SU-DHL-6 (cell line): Measurements from ENCODE around the gene MAP3K8.
A peak's percentile ranks its signal among the peaks of the same experiment; 100 is the strongest.

ENCODE experiments used
- H2AFZ ChIP-seq: fragments of 200-600 bp; sonication (generic); 2 replicates; pipeline ENCODE4 v1.6.1; 2014; ENCODE audit warnings: low read depth, mild to moderate bottlenecking, moderate library complexity, mixed read lengths, antibody characterized with exemption, low read length; ENCODE audit not compliant: severe bottlenecking
- H3F3A ChIP-seq: fragments of 200-600 bp; shearing (Covaris generic); 2 replicates; pipeline ENCODE4 v1.6.0; 2016; ENCODE audit warnings: antibody characterized with exemption, mild to moderate bottlenecking; ENCODE audit not compliant: insufficient read depth
- H3K27ac ChIP-seq: fragments of 200-600 bp; sonication (generic); 2 replicates; pipeline ENCODE4 v1.5.1; 2016; ENCODE audit warnings: low read depth, mild to moderate bottlenecking, low read length, moderate library complexity, mixed read lengths
- H3K27me3 ChIP-seq: fragments of 200-600 bp; sonication (generic), shearing (Covaris generic); 2 replicates; pipeline ENCODE4 v1.6.0; 2014; ENCODE audit warnings: mild to moderate bottlenecking, low read length
- H3K36me3 ChIP-seq: fragments of 200-600 bp; sonication (generic); 2 replicates; pipeline ENCODE4 v1.6.1; 2014; ENCODE audit warnings: mild to moderate bottlenecking, low read length, mixed read lengths
- H3K4me2 ChIP-seq: fragments of 300-600, 200-600 bp; shearing (Covaris generic), sonication (generic); 2 replicates; pipeline ENCODE4 v1.6.0; 2014; ENCODE audit warnings: low read length, low read depth, mild to moderate bottlenecking; ENCODE audit not compliant: poor library complexity, severe bottlenecking
- H3K4me3 ChIP-seq: fragments of 200-600 bp; sonication (generic); 2 replicates; pipeline ENCODE4 v1.5.1; 2014; ENCODE audit warnings: antibody characterized with exemption, low read length, mild to moderate bottlenecking, mixed read lengths; ENCODE audit not compliant: insufficient read depth, poor library complexity, severe bottlenecking
- H3K79me2 ChIP-seq: fragments of 200-600 bp; sonication (generic); 2 replicates; pipeline ENCODE4 v1.6.1; 2014; ENCODE audit warnings: mild to moderate bottlenecking, low read length, moderate library complexity; ENCODE audit not compliant: insufficient read depth
- H3K9ac ChIP-seq: fragments of 200-600 bp; sonication (generic); 2 replicates; pipeline ENCODE4 v1.7.0; 2014; ENCODE audit warnings: mild to moderate bottlenecking, low read length
- H3K9me2 ChIP-seq: fragments of 200-600 bp; sonication (generic); replicated peaks from 2 replicates; pipeline ENCODE4 v1.6.1; 2014; ENCODE audit warnings: low read length; ENCODE audit not compliant: insufficient read depth
- H3K9me3 ChIP-seq: fragments of 200-600 bp; sonication (generic); 2 replicates; pipeline ENCODE4 v1.6.1; 2014; ENCODE audit warnings: low read length, mixed read lengths; ENCODE audit not compliant: insufficient read depth
- H4K20me1 ChIP-seq: fragments of 200-600 bp; sonication (generic); 2 replicates; pipeline ENCODE4 v1.6.1; 2014; ENCODE audit warnings: low read depth, mild to moderate bottlenecking, antibody characterized with exemption, low read length, moderate library complexity, mixed read lengths
- CTCF ChIP-seq: fragments of 200-600 bp; sonication (generic); IDR thresholded peaks from one replicate; pipeline ENCODE4 v1.5.1; 2017; ENCODE audit warnings: antibody characterized with exemption, mild to moderate bottlenecking, low read length, moderate library complexity; ENCODE audit not compliant: insufficient read depth, poor library complexity, severe bottlenecking
- EZH2phosphoT487 ChIP-seq: fragments of 200-600 bp; sonication (generic), shearing (Covaris generic); conservative IDR thresholded peaks from 2 replicates; pipeline ENCODE4 v1.6.1; 2018; ENCODE audit warnings: mild to moderate bottlenecking, antibody characterized with exemption, low read length, moderate library complexity, mixed read lengths

The MAP3K8 gene

DNA sequence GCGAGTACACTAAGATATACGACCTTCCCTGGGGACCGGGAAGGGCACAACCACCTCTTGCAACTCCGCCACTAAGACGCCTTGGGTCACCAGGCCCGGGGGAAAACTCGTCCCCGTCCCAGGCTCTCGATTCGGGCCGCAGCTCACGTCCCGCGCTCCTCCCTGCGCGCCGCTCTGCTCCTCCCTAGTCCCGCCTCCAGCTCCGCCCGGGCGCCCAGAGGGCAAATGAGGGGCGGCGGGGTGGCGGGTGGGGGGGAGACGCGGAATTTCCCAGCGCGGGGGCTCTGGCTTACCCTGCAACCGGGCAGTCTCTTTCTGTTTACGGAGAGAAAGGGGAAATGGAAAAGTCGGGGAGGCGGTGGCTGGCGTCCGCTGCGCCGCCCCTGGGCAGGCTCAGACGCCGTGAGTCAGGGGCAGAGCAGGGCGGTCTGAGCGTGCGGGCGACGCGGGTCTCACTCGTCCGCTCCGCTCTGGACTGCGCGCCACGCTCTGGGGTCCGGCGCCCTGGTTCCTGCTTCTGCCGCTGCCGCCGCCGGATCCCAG, at the start of gene MAP3K8:
Gene MAP3K8, plus strand, starts transcription at position 455 of the 543 bp plus-strand sequence. CDS start 4,755 bp downstream, outside the sequence.
- Histone ChIP-seq H2AFZ (peak within 1 kb of the TSS; percentile 94), H3K36me3 (no peaks in the 10 kb centered on the region), H3K4me2 (peak within 1 kb of the TSS; percentile 76), H3K27ac (no peak within 1 kb of the TSS), H3K79me2 (no peaks in the 10 kb centered on the region), H3K9me3 (no peaks in the 10 kb centered on the region), H3K9me2 (no peaks in the 10 kb centered on the region), H3K27me3 (no peaks in the 10 kb centered on the region), H4K20me1 (no peaks in the 10 kb centered on the region), H3K4me3 (peak within 1 kb of the TSS; percentile 74), H3K9ac (peak within 1 kb of the TSS; percentile 60), H3F3A (peaks cover 6% of the 10 kb centered on the region; the same call in 1 of the 2 replicates)
- no peak for TF ChIP-seq CTCF
- TF ChIP-seq EZH2phosphoT487: no peak

DNA sequence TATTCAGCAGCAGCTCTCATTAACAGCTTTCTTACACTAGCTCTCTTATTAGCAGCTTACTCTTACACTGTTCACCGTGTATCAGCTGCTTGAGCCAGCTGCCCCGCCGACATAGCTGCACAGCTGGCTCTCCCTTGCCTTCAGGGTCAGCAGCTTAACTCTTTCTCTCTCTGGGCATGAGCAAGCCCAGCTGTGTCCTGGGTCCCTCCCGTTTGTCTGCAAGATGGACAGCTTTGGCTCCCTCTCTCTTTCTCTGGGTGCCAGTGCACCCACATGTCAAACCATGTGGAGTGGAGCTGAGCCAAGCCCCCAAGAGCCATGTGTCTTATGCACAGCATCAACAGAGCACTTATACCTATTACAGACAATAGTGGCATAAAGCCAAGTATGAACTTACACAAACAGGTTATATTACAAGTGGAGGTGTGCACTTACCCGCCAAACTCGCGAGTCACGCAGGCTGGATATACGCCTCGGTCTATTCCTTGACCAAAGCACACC, 49.2 kb upstream of the MAP3K8 start:
- no peaks in the 10 kb centered on the region for H3F3A ChIP-seq
- H3K4me2 ChIP-seq: no peak overlapping the region

DNA sequence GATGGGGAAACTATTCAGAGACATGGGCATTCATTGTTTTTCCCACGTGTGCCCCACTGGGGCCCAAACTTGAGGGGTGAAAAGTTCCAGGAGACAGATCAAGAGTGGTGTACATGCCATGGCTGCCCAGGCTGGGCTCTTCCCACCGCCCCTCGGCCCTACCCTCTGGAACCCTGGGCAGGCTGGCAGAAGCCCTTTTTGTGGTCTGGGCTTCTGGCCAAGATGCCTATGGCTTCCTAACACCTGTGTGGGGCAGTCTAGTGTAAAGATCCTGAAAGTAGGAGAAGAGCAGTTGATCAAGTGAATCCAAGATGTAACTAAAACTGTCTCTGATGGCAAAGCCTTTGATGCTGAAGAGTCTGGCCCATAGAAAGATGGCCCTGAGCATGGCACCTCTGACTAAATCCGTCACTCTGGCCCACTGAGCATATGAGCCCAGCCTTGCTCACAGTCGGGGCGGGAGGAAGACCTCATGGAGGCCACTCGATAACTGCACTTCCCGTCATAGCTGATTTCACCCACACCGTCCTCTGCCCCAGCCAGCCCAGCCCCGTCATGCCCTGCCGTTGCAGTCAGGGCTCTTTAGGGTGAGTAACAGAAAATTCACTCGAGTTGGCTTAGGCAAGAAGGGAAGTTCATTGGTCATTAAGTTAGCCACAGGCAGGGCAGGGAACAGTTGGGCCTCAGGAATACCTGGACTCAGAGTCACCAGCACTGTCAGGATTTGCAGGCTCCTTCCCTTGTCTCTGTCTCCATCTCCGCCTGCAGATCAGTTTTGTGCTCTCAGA, 47.0 kb upstream of the MAP3K8 start:
- Histone ChIP-seq H3K9me3 (no peaks in the 10 kb centered on the region), H3K9me2 (no peaks in the 10 kb centered on the region), H3K9ac (no peak overlapping the region), H3K27me3 (no peaks in the 10 kb centered on the region), H3K79me2 (no peaks in the 10 kb centered on the region), H3K4me3 (no peak overlapping the region), H3K36me3 (no peaks in the 10 kb centered on the region), H3K4me2 (no peak overlapping the region), H3K27ac (no peak overlapping the region), H3F3A (no peaks in the 10 kb centered on the region), H2AFZ (no peak overlapping the region), H4K20me1 (no peaks in the 10 kb centered on the region)
- TF ChIP-seq EZH2phosphoT487 (no peak), CTCF (no peak)

More for the DNA sequence above, 49.2 kb upstream of the MAP3K8 start:
- no peak overlapping the region for H2AFZ ChIP-seq
- H3K9ac ChIP-seq: no peak overlapping the region
- H3K4me3 ChIP-seq: no peak overlapping the region
- no peak overlapping the region for H3K27ac ChIP-seq
- no peaks in the 10 kb centered on the region for H3K9me3 ChIP-seq
- H3K79me2 ChIP-seq: no peaks in the 10 kb centered on the region
- H4K20me1 ChIP-seq: no peaks in the 10 kb centered on the region
- no peak for TF ChIP-seq EZH2phosphoT487
- TF ChIP-seq CTCF: peak; percentile 21
- H3K9me2 ChIP-seq: no peaks in the 10 kb centered on the region
- no peaks in the 10 kb centered on the region for H3K36me3 ChIP-seq
- H3K27me3 ChIP-seq: no peaks in the 10 kb centered on the region
